HL-60 (cell line): ENCODE results near the gene RNF133.

Experiments used
- DNase-seq, 2 experiments: peaks; one replicate each; pipeline ENCODE4 v3.0.0-alpha.2; 2010 to 2020; ENCODE audit warnings: low read depth in 1 of 2, low spot score in 1 of 2
- H3K27ac ChIP-seq: fragments of 250-450 bp; sonication (Bioruptor Pico); replicated peaks from 2 replicates; pipeline ENCODE4 v1.5.1; 2020; ENCODE audit warnings: mild to moderate bottlenecking, moderate library complexity
- H3K27me3 ChIP-seq: fragments of 250-450 bp; sonication (Bioruptor Pico); 2 replicates; pipeline ENCODE4 v1.5.1; 2021; ENCODE audit warnings: mild to moderate bottlenecking, moderate library complexity; ENCODE audit not compliant: insufficient read depth, poor library complexity, severe bottlenecking
- H3K4me3 ChIP-seq: replicated peaks from 2 replicates; pipeline ENCODE4 v1.5.1; 2011; ENCODE audit warnings: mild to moderate bottlenecking, control low read depth, low read length; ENCODE audit not compliant: insufficient read depth
- CTCF ChIP-seq: IDR thresholded peaks from one replicate; pipeline ENCODE4 v1.5.1; 2011; ENCODE audit warnings: low read length, control low read depth, inconsistent platforms; ENCODE audit not compliant: insufficient read depth
- GABPA ChIP-seq: IDR thresholded peaks from 2 replicates; pipeline ENCODE4 v1.6.1; 2012; ENCODE audit warnings: low read depth
- POLR2AphosphoS5 ChIP-seq: IDR thresholded peaks from 2 replicates; pipeline ENCODE4 v1.6.1; 2012; ENCODE audit warnings: low read depth
- REST ChIP-seq: IDR thresholded peaks from 2 replicates; pipeline ENCODE4 v1.6.1; 2012; ENCODE audit warnings: low read depth; ENCODE audit not compliant: insufficient replicate concordance
- SPI1 ChIP-seq: IDR thresholded peaks from 2 replicates; pipeline ENCODE4 v1.6.1; 2012; ENCODE audit warnings: low read depth, mild to moderate bottlenecking, borderline replicate concordance

Gene RNF133

DNA sequence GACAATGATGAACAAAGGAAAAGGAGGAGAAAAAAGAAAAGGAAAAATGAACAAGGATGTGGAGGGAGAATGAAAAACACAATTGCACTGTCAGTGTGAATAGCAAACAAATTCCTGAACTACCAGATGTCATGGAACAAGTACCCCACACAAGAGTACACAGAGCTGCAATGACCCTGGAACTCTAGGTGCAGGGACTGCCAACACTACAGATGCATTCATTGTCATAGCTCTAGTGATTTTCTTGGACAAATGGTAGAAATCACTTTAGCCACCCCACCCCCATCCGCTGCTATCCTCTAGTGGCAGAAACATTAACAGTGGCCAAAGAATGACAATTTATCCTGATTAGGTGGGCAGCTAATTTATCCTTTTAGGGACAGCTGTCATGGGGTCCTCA is 3.1 kb downstream of the RNF133 start:
- H3K27me3 ChIP-seq, result no peaks in the 10 kb centered on the region
- DNase-seq, result no peak
- no peak overlapping the region for H3K27ac ChIP-seq
- no peak overlapping the region for H3K4me3 ChIP-seq
- no peak for TF ChIP-seq POLR2AphosphoS5

GRCh38 chr7:122694697-122695096 is 4.2 kb downstream of the RNF133 start:
- no peaks in the 10 kb centered on the region for H3K27me3 ChIP-seq
- H3K4me3 ChIP-seq, result no peak overlapping the region
- DNase-seq, result no peak
- H3K27ac ChIP-seq, result no peak overlapping the region
- TF ChIP-seq GABPA (no peak), SPI1 (no peak), REST (no peak), CTCF (no peak), POLR2AphosphoS5 (no peak)

DNA sequence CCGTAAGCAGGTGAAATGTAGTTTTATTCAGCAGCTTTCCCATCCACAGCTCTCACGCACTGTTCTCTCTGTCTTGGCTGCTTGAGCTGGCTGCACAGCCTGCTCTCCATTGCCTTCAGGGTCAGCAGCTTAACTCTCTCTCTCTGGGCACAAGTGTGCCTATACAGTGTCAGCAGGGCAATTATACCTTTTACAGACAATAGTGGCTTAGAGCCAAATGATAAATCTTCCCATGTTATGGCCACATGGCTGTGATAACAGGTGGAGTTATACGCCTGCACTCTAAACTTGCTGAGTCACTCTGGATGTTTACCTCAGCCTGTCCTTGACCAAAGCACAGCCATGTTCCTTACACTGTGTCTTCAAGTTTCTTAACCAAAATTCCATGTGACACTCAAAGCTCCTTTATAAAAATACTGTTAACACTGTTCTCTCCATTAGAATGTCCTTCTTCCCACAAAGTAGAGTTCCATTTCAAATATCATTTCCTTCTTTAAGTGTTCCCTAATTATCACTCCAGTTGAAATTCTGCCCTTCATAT is 6.1 kb downstream of the RNF133 start:
- no peak overlapping the region for H3K27ac ChIP-seq
- no peak for DNase-seq
- no peak for TF ChIP-seq POLR2AphosphoS5
- TF ChIP-seq CTCF, result no peak
- TF ChIP-seq GABPA, result no peak
- TF ChIP-seq SPI1, result no peak
- no peak for TF ChIP-seq REST
- H3K4me3 ChIP-seq, result no peak overlapping the region
- H3K27me3 ChIP-seq, result no peaks in the 10 kb centered on the region

GRCh38 chr7:122691569-122692235 is 7.2 kb downstream of the RNF133 start:
- H3K27me3 ChIP-seq, result no peaks in the 10 kb centered on the region
- H3K27ac ChIP-seq, result no peak overlapping the region
- no peak overlapping the region for H3K4me3 ChIP-seq
- no peak for TF ChIP-seq SPI1
- no peak for TF ChIP-seq CTCF
- TF ChIP-seq REST, result no peak
- TF ChIP-seq GABPA, result no peak
- no peak for TF ChIP-seq POLR2AphosphoS5
- DNase-seq, result no peak
